T-helper 2 cell (primary cell): ENCODE measurements around the gene MEIG1.
"Not testable (repeated sequence)": the region's sequence is repeated elsewhere in the genome, so short reads cannot be mapped to it uniquely, and the experiment has no call there.

Source experiments
- DNase-seq, 5 experiments: peaks; one replicate each; pipeline versions ENCODE4 v3.0.0 to v3.0.0-alpha.2; 2012 to 2022
- total RNA-seq, 2 donors: gene quantifications; one replicate each; lab custom pipeline; 2026; lab: John Stamatoyannopoulos, UW

MEIG1 gene
- total RNA-seq = 0.47 to 0.62 reads per million in 2 donors

- peak; percentile 77 to 90 (median 86) for DNase-seq
Measured at GRCh38 chr10:14959221-14960057, at the start of gene MEIG1. Gene MEIG1, plus strand, starts transcription at chr10:14959388. Its CDS starts 7,081 bp downstream, at chr10:14966469.

GRCh38 chr10:14910953-14911352 is 48.2 kb upstream of the MEIG1 start:
- DNase-seq = no peak

- no peak for DNase-seq
Measured at GRCh38 chr10:14911801-14912200, 47.4 kb upstream of the MEIG1 start.

GRCh38 chr10:14916600-14916999 is 42.6 kb upstream of the MEIG1 start:
- no peak for DNase-seq

GRCh38 chr10:14917827-14918226 is 41.4 kb upstream of the MEIG1 start:
- no peak for DNase-seq

GRCh38 chr10:14918964-14919363 is 40.2 kb upstream of the MEIG1 start:
- DNase-seq = no peak

- DNase-seq = no peak
Measured at GRCh38 chr10:14924013-14924412, 35.2 kb upstream of the MEIG1 start.

GRCh38 chr10:14925268-14925667 is 33.9 kb upstream of the MEIG1 start:
- DNase-seq = no peak

- DNase-seq = no peak
Measured at GRCh38 chr10:14926061-14926470, 33.1 kb upstream of the MEIG1 start.

GRCh38 chr10:14926722-14927416 is 32.3 kb upstream of the MEIG1 start:
- no peak for DNase-seq

GRCh38 chr10:14930610-14931009 is 28.6 kb upstream of the MEIG1 start:
- no peak for DNase-seq

- no peak for DNase-seq
Measured at GRCh38 chr10:14936584-14936983, 22.6 kb upstream of the MEIG1 start.

GRCh38 chr10:14938971-14939370 is 20.2 kb upstream of the MEIG1 start:
- DNase-seq = not testable (repeated sequence)

GRCh38 chr10:14942147-14942949 is 16.8 kb upstream of the MEIG1 start:
- not testable (repeated sequence) for DNase-seq

- not testable (repeated sequence) for DNase-seq
Measured at GRCh38 chr10:14942950-14943338, 16.2 kb upstream of the MEIG1 start.

GRCh38 chr10:14945108-14945507 is 14.1 kb upstream of the MEIG1 start:
- DNase-seq = no peak

GRCh38 chr10:14947268-14947667 is 11.9 kb upstream of the MEIG1 start:
- no peak for DNase-seq

- DNase-seq = no peak
Measured at GRCh38 chr10:14949291-14949690, 9.9 kb upstream of the MEIG1 start.

GRCh38 chr10:14952851-14953423 is 6.3 kb upstream of the MEIG1 start:
- peak in 1 of 5 experiments; percentile 13 for DNase-seq

GRCh38 chr10:14953424-14954000 is 5.7 kb upstream of the MEIG1 start:
- DNase-seq = peak in 1 of 5 experiments; percentile 46

- peak; percentile 70 to 95 (median 80) for DNase-seq
Measured at GRCh38 chr10:14954001-14954770, 5.0 kb upstream of the MEIG1 start, which contains the start of gene DCLRE1C. Gene DCLRE1C, minus strand, starts transcription at chr10:14954096. Its CDS starts 86 bp downstream, at chr10:14954010.
